GM18951 (cell line): ENCODE results near the gene SLCO1C1.

Experiments
- POLR2A ChIP-seq: IDR thresholded peaks from 4 replicates; pipeline ENCODE4 v1.6.1; 2011; ENCODE audit warnings: mild to moderate bottlenecking; ENCODE audit not compliant: insufficient read length, insufficient read depth; ENCODE audit errors: extremely low read depth
- in situ Hi-C: fragments of 300-500 bp; cut with MboI; formaldehyde crosslinking; loops from one replicate; pipeline ENCODE4 v1.12.0; 2022; ENCODE audit warnings: low sequenced_read_pairs, mixed read lengths, inconsistent platforms; ENCODE audit not compliant: unreplicated experiment

Gene SLCO1C1, protein sequence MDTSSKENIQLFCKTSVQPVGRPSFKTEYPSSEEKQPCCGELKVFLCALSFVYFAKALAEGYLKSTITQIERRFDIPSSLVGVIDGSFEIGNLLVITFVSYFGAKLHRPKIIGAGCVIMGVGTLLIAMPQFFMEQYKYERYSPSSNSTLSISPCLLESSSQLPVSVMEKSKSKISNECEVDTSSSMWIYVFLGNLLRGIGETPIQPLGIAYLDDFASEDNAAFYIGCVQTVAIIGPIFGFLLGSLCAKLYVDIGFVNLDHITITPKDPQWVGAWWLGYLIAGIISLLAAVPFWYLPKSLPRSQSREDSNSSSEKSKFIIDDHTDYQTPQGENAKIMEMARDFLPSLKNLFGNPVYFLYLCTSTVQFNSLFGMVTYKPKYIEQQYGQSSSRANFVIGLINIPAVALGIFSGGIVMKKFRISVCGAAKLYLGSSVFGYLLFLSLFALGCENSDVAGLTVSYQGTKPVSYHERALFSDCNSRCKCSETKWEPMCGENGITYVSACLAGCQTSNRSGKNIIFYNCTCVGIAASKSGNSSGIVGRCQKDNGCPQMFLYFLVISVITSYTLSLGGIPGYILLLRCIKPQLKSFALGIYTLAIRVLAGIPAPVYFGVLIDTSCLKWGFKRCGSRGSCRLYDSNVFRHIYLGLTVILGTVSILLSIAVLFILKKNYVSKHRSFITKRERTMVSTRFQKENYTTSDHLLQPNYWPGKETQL

DNA sequence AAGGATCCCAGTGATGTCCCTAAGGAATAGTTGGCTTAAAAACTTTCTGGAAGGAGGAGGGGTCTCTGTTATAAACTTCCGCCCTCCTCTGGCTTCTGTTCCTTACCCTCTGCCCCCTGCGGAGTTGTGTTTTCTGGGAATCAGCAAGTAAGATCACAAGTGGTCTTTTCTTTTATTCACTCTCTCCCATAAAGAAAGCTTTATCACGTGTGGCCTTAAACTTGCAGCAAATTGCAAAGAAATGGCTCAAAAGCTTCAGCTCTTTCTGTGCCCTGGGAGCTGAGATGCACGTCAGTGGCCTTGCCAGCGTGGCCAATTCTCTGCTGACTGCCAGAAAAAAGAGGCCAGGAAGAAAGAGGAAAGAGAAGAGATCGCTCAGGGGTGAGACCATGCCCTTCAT is at the start of gene SLCO1C1:
TSS of gene SLCO1C1 (plus strand) at position 101 of the 400 bp plus-strand sequence. CDS start 4,245 bp downstream, outside the sequence.
- in situ Hi-C loops = no loop called here
- no peak for TF ChIP-seq POLR2A

DNA sequence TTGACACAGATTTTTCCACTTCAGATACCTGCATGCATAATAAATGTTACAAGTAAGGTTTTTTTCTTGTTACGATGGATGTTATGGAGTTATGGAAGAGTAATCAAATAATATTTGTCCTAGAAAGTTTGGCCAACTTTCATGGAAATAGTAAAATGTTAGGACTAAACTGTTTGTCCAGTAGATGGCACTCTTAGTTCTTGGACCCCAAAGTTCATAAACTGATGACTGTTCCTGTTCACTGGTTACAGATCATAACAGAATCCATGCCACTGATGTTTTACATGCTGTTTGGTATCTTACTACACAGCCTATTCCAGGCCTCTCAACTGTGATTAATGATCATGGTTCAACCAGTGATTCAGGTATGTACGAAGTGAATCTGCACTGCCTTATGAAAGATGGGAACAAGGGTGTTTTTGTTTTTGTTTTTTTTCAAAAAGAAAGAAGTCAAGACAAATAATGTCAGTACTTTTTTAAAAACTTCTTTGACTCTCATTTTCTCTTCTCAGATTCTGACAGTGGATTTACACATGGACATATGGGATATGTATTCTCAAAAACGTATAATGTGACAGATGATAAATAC is 48.8 kb upstream of the SLCO1C1 start:
- no peak for TF ChIP-seq POLR2A
- in situ Hi-C loops = no loop called here

DNA sequence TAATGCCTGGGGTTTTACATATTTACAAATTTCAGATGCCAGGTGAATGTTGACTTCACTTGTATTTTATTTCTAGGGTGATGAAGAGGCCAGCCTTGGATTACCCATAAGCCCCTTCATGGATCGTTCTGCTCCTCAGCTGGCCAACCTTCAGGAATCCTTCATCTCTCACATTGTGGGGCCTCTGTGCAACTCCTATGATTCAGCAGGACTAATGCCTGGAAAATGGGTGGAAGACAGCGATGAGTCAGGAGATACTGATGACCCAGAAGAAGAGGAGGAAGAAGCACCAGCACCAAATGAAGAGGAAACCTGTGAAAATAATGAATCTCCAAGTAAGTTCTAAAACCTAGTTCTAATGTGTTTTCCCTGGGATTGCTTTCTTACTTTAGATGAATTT is 41.3 kb upstream of the SLCO1C1 start:
- in situ Hi-C loops = no loop called here

DNA sequence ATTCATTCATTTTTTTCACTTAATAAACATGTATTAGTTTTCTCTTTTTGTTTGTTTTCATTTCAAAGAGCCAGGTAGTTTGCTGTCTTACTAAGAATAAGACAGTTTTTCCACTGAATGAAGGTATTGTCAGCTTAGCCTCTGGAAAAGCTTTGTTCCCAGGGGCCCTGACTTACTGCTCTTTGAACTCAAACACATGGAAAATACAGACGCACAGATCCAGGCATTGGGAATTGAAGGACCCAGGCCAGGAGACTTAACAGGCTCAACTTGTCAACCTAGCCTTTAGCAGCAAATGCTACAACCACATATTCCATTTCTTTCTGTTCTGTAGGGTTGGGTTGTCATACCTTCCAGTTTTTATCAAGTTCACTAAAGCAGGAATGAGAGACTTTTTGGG is 38.5 kb upstream of the SLCO1C1 start:
- in situ Hi-C loops = no loop called here
- no peak for TF ChIP-seq POLR2A

More for the DNA sequence above, 41.3 kb upstream of the SLCO1C1 start:
- TF ChIP-seq POLR2A = no peak

DNA sequence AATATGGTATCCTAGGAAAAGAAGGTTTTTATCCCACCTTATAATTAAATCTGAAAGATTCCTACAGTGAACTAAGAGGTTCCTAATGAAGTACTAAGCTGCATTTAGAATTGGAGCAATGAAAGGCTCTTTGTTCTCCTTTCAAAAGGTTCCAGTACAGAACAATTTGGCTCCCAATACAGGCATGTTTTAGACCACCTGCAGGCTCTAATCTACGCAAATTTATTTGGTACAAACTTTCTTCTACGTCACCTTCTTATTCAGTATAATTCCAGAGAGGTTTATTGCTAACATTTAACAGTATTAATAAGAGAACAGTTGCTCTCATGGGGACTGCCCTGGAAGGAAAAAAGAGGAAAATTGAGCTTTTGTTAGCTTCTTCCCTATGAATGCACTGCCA is 37.6 kb upstream of the SLCO1C1 start:
- TF ChIP-seq POLR2A = no peak
- in situ Hi-C loops = no loop called here

DNA sequence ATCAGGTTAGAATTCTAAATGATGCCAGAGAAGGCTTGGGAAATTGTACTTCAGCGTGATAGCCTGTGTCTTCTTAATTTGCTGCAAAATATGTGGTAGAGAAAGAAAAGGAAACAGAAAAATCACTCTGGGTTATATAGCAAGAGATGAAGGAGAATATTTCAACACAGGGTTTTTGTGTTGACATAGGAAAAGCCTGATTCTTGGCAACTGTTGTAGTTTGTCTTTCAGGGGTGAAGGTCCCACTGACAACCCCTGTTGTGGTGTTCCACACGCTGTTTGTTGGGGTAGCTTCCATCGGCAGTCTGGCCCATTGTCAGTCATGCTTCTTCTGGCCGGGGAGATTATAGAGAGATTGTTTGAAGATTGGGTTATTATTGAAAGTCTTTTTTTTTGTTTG is 13.8 kb upstream of the SLCO1C1 start:
- in situ Hi-C loops = no loop called here
- TF ChIP-seq POLR2A = no peak

DNA sequence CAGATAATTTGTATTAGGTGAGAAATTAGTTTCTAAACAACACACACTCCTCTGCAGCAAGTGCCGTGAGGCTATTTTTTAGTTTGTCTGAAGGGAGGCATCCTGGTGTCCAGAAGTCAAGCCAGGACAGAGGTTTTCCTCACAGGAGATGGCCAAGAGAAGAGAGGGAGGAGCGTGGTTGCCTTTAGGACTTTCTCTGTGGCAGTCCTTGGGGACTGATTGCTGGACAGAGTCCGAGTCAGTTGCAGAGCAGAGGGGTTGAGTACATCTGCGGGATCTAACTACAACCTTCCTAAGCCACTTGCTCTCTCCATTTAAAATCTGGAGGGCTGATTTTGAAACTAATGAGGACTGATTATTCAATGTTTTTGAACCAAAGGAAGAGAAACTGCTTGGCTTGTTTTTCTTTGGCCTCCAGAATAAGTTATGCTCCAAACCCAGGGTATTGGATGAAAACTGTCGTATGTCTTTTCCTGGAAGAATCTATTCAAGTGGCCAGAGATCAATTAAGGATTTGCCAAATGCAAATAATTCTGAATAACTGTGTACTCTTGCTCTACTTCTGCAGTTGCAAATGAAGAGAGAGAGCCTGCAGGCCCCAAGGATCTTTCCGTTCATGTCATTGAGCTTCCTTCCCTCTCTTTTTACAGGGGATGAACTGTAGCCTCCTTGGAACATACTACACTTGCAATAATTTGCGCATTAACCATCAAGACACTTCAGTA is 1.2 kb downstream of the SLCO1C1 start:
- TF ChIP-seq POLR2A = no peak

DNA sequence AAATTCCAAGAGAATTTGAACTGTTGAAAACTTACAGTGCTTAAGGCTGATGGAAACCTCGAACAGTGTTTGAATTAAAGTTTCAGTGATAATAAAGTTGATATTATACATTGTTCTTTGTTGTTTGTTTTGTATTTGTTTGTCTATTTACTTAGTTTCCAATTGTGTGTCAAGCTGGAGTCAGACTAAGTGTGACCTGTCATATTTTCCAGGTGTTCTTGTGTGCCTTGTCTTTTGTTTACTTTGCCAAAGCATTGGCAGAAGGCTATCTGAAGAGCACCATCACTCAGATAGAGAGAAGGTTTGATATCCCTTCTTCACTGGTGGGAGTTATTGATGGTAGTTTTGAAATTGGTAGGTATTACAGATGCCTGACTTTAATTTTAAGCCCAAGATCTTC is 6.0 kb downstream of the SLCO1C1 start:
- in situ Hi-C loops = no loop called here
- no peak for TF ChIP-seq POLR2A

More for the DNA sequence above, 1.2 kb downstream of the SLCO1C1 start:
- in situ Hi-C loops = no loop called here

DNA sequence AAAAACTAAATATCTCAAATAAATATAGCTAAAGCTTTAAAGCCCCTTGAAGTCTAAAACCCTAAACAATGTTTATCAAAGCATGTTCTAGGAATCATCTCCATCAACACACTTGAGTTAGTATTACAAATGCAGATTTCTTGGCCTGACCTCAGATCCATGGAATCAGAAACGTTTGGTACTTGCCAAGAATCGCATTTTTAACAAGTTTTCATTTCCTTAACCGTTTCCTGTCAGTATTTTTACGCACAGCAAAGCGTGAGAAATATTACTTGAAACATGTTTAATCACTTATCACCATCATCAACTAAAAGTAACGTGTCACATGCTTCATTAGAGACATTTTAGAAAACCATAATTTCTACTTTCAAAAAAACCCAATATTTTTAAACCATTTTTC is 9.7 kb downstream of the SLCO1C1 start:
- TF ChIP-seq POLR2A = no peak
- in situ Hi-C loops = no loop called here

DNA sequence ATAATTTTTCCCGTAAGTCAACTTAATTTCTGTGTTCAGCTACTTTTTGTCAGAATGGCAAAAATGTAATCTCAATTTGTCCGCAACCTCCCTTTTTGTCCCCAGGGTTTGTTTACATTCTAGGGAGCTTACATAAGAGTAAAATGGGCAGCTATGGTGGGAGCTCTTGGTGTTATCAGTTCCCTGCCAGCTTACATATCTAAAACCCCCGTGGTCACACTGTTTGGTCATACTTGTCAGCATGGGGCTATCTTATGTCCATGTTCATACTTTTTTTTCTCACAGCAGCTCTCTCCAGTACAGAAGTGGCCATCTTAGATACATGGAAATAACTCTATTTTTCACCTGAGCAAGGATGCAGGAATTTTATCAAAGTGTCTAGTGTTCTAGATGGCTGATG is 16.7 kb downstream of the SLCO1C1 start:
- in situ Hi-C loops = no loop called here
- no peak for TF ChIP-seq POLR2A

DNA sequence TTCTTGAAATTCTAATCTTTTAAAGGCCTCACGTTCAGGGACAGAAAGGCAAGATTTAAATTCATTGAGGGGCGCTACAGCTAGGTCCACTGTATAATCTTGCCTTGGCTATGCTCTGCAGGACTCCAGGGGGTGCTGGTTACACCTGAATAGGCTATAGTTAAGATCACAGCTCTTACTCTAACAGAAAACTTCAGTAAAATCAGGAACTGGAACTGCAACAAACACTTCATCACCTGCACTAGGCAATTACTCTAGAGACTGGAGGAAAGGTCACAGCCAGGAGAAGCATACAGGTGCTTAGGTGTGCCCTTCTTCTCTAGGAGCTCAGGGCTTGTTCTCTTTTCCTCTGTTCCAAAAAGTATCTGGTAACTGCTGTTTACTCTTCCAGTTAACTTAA is 20.9 kb downstream of the SLCO1C1 start:
- in situ Hi-C loops = no loop called here
- no peak for TF ChIP-seq POLR2A

DNA sequence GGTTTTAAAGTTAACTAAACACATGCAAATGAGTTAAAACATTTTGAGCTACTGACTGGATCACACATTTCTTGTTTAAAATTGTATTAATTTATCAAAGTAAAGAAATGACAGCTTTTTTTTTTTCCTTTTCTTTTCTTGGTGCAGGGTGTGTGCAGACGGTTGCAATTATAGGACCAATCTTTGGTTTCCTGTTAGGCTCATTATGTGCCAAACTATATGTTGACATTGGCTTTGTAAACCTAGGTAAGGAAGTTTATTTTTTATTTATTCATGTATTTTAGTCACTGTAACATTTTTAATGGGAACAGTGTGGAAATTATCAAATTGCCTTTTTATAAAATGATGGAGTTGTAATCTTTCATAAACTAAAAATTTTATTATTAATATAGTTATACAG is 21.9 kb downstream of the SLCO1C1 start:
- no peak for TF ChIP-seq POLR2A
- in situ Hi-C loops = no loop called here

DNA sequence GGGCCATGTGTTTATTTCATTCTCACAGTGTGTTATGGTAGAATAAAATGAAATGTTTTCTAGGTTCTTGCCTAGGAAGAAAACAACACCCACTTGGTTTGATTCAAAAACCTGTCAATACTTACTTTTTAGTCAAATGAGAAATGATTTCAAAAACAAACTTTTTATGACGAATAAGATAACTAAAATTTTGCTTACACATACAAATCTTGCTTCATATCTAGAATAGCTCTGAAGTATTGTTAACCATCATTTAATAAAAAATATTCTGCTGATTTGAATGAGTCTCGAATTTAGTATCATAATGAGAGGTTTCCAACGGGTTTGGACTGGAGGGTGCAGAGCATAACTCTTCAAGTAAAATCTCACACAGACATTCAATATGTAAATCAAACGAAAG is 23.2 kb downstream of the SLCO1C1 start:
- no peak for TF ChIP-seq POLR2A
- in situ Hi-C loops = no loop called here
